Transverse colon (tissue), 4 donors: Measurements from ENCODE around the gene FAM107B. TPM values are rescaled to one million over a fixed set of nuclear protein-coding genes. Genes with fewer than 3 reads are reported as not detected.
A peak's percentile ranks its signal among the peaks of the same experiment; 100 is the strongest.

ENCODE experiments used
- DNase-seq: peaks from one replicate; pipeline ENCODE4 v3.0.0-alpha.2; 2019
- H3K27ac ChIP-seq, 4 donors: fragments of 200-600 bp; sonication (generic); 2 replicates each; pipeline ENCODE4 v1.5.1; 2016 to 2018; ENCODE audit warnings: inconsistent platforms in 4 of 4
- H3K27me3 ChIP-seq: fragments of 200-600 bp; sonication (generic); 2 replicates; pipeline ENCODE4 v1.5.1; 2017; ENCODE audit warnings: inconsistent platforms
- H3K36me3 ChIP-seq, 4 donors: fragments of 200-600 bp; sonication (generic); 2 replicates each; pipeline ENCODE4 v1.5.1; 2017 to 2019; ENCODE audit warnings: inconsistent platforms in 4 of 4
- H3K4me1 ChIP-seq, 4 donors: fragments of 200-600 bp; sonication (generic); 2 replicates each; pipeline ENCODE4 v1.5.1; 2017 to 2020; ENCODE audit warnings: inconsistent platforms in 4 of 4
- H3K4me3 ChIP-seq, 4 donors: fragments of 200-600 bp; sonication (generic); 1 replicate in 1 of 4; 2 replicates in 3 of 4; pipeline versions ENCODE4 v1.5.1 to v1.6.1; 2017 to 2019; ENCODE audit warnings: inconsistent platforms in 4 of 4
- H3K9me3 ChIP-seq, 2 donors: fragments of 200-600 bp; sonication (generic); 2 replicates each; pipeline ENCODE4 v1.5.1; 2017 to 2019; ENCODE audit warnings: inconsistent platforms in 2 of 2
- CTCF ChIP-seq, 5 experiments: fragments of 200-600 bp in 3 of 5; fragments of 450-650 bp in 2 of 5; sonication (generic) in 3 of 5; IDR thresholded peaks; 1 replicate in 2 of 5; 2 replicates in 3 of 5; pipeline ENCODE4 v1.5.1; 2016 to 2017; ENCODE audit warnings: antibody characterized with exemption in 5 of 5, inconsistent platforms in 3 of 5, mild to moderate bottlenecking in 2 of 5, moderate library complexity in 1 of 5
- EP300 ChIP-seq: sonication (generic); formaldehyde crosslinking; IDR thresholded peaks from one replicate; pipeline ENCODE4 v1.6.1; 2017; ENCODE audit warnings: antibody characterized with exemption, low read depth
- POLR2A ChIP-seq: fragments of 450-650 bp; IDR thresholded peaks from one replicate; pipeline ENCODE4 v1.6.1; 2016; ENCODE audit warnings: antibody characterized with exemption, mild to moderate bottlenecking, moderate library complexity
- POLR2AphosphoS5 ChIP-seq, 3 donors: sonication (generic); formaldehyde crosslinking; IDR thresholded peaks; one replicate each; pipeline ENCODE4 v1.6.1; 2016; ENCODE audit warnings: antibody characterized with exemption in 3 of 3
- WGBS, 2 donors: methylation state at CpG; one replicate each; pipeline ENCODE4 v1.1.5; 2018; ENCODE audit warnings: low coverage in 1 of 2; 5-methylcytosine and 5-hydroxymethylcytosine counted together
- in situ Hi-C, 4 donors: fragments of 200-750 bp; cut with MboI; loops; one replicate each; pipeline versions ENCODE4 v1.15.0 to v1.15.1; 2017; ENCODE audit warnings: low sequenced_read_pairs in 3 of 4, low pct_ligation_motif_present in 1 of 4, low pct_unique_long_range_greater_than_20kb in 1 of 4
- intact Hi-C: fragments of 100-400 bp; cut with DNase I; formaldehyde crosslinking; loops from one replicate; pipeline ENCODE4 v1.15.1; 2023; ENCODE audit warnings: low total_unique reads
- total RNA-seq, 4 donors: library from RNA; depleted of rRNA; stranded (reverse); fragments of >200 nt; gene quantifications; one replicate each; pipeline ENCODE4 v1.1.0, GENCODE V29; 2016

Gene FAM107B
- total RNA-seq, 4 donors from 2014 or later, result 23.9 to 71.0 (median 52.8) TPM

- TF ChIP-seq EP300 (no peak), POLR2AphosphoS5 (IDR thresholded peaks at IDR 0.05) (no peak), POLR2A (no peak), CTCF (IDR thresholded peaks at IDR 0.05) (no peak)
- in situ Hi-C loops, result loop anchor here in 2 of 4 donors (25.0 kb wide), 2 partner anchors 272 to 572 kb away; no protein-coding TSS in a partner anchor
- Histone ChIP-seq H3K9me3 (no peaks in the 10 kb centered on the region), H3K27ac (no peak overlapping the region), H3K27me3 (no peaks in the 10 kb centered on the region), H3K36me3 (no peaks in the 10 kb centered on the region), H3K4me1 (peaks cover 0 to 15% (median 5%) of the 10 kb centered on the region in 4 donors), H3K4me3 (no peak overlapping the region)
- no peak for DNase-seq
- intact Hi-C loops, result loop anchor here (10.0 kb wide), 1 partner anchor 285 kb away; no protein-coding TSS in a partner anchor
- 76% methylated on average over 3 of the region's 3 CpGs; no CpG with 5 or more reads in 1 of the 2 donors for WGBS, 2 donors
Measured at GRCh38 chr10:14540062-14540461, 234.6 kb downstream of the FAM107B start.

GRCh38 chr10:14539176-14539575 lies 235.5 kb downstream of the FAM107B start:
- Histone ChIP-seq H3K4me1 (peaks cover 0 to 14% (median 5%) of the 10 kb centered on the region in 4 donors), H3K9me3 (no peaks in the 10 kb centered on the region), H3K27me3 (no peaks in the 10 kb centered on the region), H3K4me3 (no peak overlapping the region), H3K36me3 (no peaks in the 10 kb centered on the region), H3K27ac (no peak overlapping the region)
- TF ChIP-seq EP300 (no peak), CTCF (IDR thresholded peaks at IDR 0.05) (no peak), POLR2AphosphoS5 (IDR thresholded peaks at IDR 0.05) (no peak), POLR2A (no peak)
- in situ Hi-C loops, result loop anchor here in 2 of 4 donors (25.0 kb wide), 2 partner anchors 273 to 573 kb away; no protein-coding TSS in a partner anchor
- no peak for DNase-seq
- intact Hi-C loops, result no loop called here

GRCh38 chr10:14536241-14537213 lies 238.2 kb downstream of the FAM107B start:
- intact Hi-C loops (no loop called here), in situ Hi-C loops (loop anchor here in 2 of 4 donors (25.0 kb wide), 2 partner anchors 276 to 576 kb away; no protein-coding TSS in a partner anchor)
- H3K9me3 ChIP-seq, result no peaks in the 10 kb centered on the region
- no peaks in the 10 kb centered on the region for H3K27me3 ChIP-seq
- peaks cover 0 to 30% (median 18%) of the 10 kb centered on the region in 4 donors for H3K4me1 ChIP-seq
- H3K27ac ChIP-seq, result peak overlapping the region in 2 of 4 donors; percentile 5 to 6
- WGBS, 2 donors, result 72 to 81% methylated on average over 5 to 21 of the region's 21 CpGs
- no peaks in the 10 kb centered on the region for H3K36me3 ChIP-seq
- H3K4me3 ChIP-seq, result no peak overlapping the region
- peak; percentile 82 for DNase-seq
- TF ChIP-seq CTCF (IDR thresholded peaks at IDR 0.05) (peak; percentile 57 to 65 (median 59)), POLR2A (no peak)

GRCh38 chr10:14535457-14536130 lies 239.1 kb downstream of the FAM107B start:
- Histone ChIP-seq H3K9me3 (no peaks in the 10 kb centered on the region), H3K4me3 (no peak overlapping the region), H3K27me3 (no peaks in the 10 kb centered on the region), H3K27ac (peak overlapping the region in 2 of 4 donors; percentile 5 to 6), H3K4me1 (peaks cover 0 to 40% (median 26%) of the 10 kb centered on the region in 4 donors), H3K36me3 (no peaks in the 10 kb centered on the region)
- WGBS, 2 donors, result 51% methylated on average over 6 to 7 of the region's 7 CpGs
- DNase-seq, result no peak
- in situ Hi-C loops, result loop anchor here in 2 of 4 donors (25.0 kb wide), 2 partner anchors 277 to 577 kb away; no protein-coding TSS in a partner anchor
- no peak for TF ChIP-seq EP300
- no peak for TF ChIP-seq CTCF (IDR thresholded peaks at IDR 0.05)
- no peak for TF ChIP-seq POLR2A
- TF ChIP-seq POLR2AphosphoS5 (IDR thresholded peaks at IDR 0.05), result no peak
- intact Hi-C loops, result no loop called here
